HepG2 (cell line): ENCODE data around the gene PRDM7. TPM values are rescaled to one million over a fixed set of nuclear protein-coding genes. Genes with fewer than 3 reads are reported as not detected.
A peak's percentile ranks its signal among the peaks of the same experiment; 100 is the strongest.

Experiments used
- CHD4 ChIP-seq: fragments of 200-600 bp; sonication (generic); IDR thresholded peaks from 2 replicates; pipeline ENCODE4 v1.7.0; 2017; ENCODE audit warnings: mild to moderate bottlenecking, low read length, borderline replicate concordance
- CTCF ChIP-seq: sonication (generic); formaldehyde crosslinking; IDR thresholded peaks from 2 replicates; pipeline ENCODE4 v1.5.0; 2020; ENCODE audit warnings: mild to moderate bottlenecking, missing genetic modification reagents, moderate library complexity
- EZH2 ChIP-seq: conservative IDR thresholded peaks from 2 replicates; pipeline ENCODE4 v1.6.1; 2012; ENCODE audit warnings: mild to moderate bottlenecking, low read depth, low read length, moderate library complexity
- HNRNPL ChIP-seq: fragments of 200-400 bp; formaldehyde crosslinking; IDR thresholded peaks from 2 replicates; pipeline ENCODE4 v1.6.1; 2017; ENCODE audit warnings: mild to moderate bottlenecking, low read depth, low read length
- KMT2B ChIP-seq: IDR thresholded peaks from 2 replicates; pipeline ENCODE4 v1.6.1; 2016; ENCODE audit warnings: missing genetic modification reagents, missing compliant biosample characterization
- PHF8 ChIP-seq: sonication (generic); formaldehyde crosslinking; IDR thresholded peaks from 2 replicates; pipeline ENCODE4 v1.5.0; 2020; ENCODE audit warnings: missing genetic modification reagents
- PRPF4 ChIP-seq: fragments of 200-400 bp; formaldehyde crosslinking; IDR thresholded peaks from 2 replicates; pipeline ENCODE4 v1.6.1; 2016; ENCODE audit warnings: low read length, low read depth; ENCODE audit not compliant: poor library complexity, severe bottlenecking
- SETDB1 ChIP-seq: sonication (generic); formaldehyde crosslinking; IDR thresholded peaks from 2 replicates; pipeline ENCODE4 v1.5.1; 2020; ENCODE audit warnings: missing genetic modification reagents, mild to moderate bottlenecking, borderline replicate concordance
- TFDP1 ChIP-seq: IDR thresholded peaks from 2 replicates; pipeline ENCODE4 v1.6.1; 2016; ENCODE audit warnings: missing compliant biosample characterization, missing genetic modification reagents, borderline replicate concordance
- TRIM22 ChIP-seq: fragments of 450-650 bp; IDR thresholded peaks from 2 replicates; pipeline ENCODE4 v1.6.1; 2017
- ZBTB26 ChIP-seq: IDR thresholded peaks from 2 replicates; pipeline ENCODE4 v1.6.1; 2016; ENCODE audit warnings: missing compliant biosample characterization, missing genetic modification reagents, borderline replicate concordance
- ZBTB4 ChIP-seq: sonication (generic); formaldehyde crosslinking; IDR thresholded peaks from 2 replicates; pipeline ENCODE4 v1.4.0; 2020; ENCODE audit warnings: missing genetic modification reagents, mild to moderate bottlenecking, borderline replicate concordance
- ZFP41 ChIP-seq: sonication (generic); formaldehyde crosslinking; IDR thresholded peaks from 2 replicates; pipeline ENCODE4 v1.4.0; 2020; ENCODE audit warnings: mild to moderate bottlenecking, missing genetic modification reagents, borderline replicate concordance
- ZNF335 ChIP-seq: sonication (generic); formaldehyde crosslinking; IDR thresholded peaks from 2 replicates; pipeline ENCODE4 v1.4.0; 2020; ENCODE audit warnings: missing genetic modification reagents
- ZNF83 ChIP-seq: sonication (generic); formaldehyde crosslinking; IDR thresholded peaks from 2 replicates; pipeline ENCODE4 v1.4.0; 2020; ENCODE audit warnings: missing genetic modification reagents, mild to moderate bottlenecking, borderline replicate concordance
- ZSCAN22 ChIP-seq: sonication (generic); formaldehyde crosslinking; IDR thresholded peaks from 2 replicates; pipeline ENCODE4 v1.4.0; 2020; ENCODE audit warnings: mild to moderate bottlenecking, missing genetic modification reagents
- polyA plus RNA-seq, 8 experiments: library from polyadenylated mRNA; depleted of rRNA in 3 of 8; stranded (reverse) in 7 of 8; unstranded in 1 of 8; fragments of >200 nt; fragmentation: Illumina TruSeq in 4 of 8; extraction: Trizol in 4 of 8; gene quantifications; 2 replicates each; pipeline versions ENCODE4 v1.2.1 to v1.2.3, GENCODE V29; 2011 to 2016; ENCODE audit warnings: low read depth in 4 of 8, missing spikeins in 1 of 8, mixed read lengths in 1 of 8; ENCODE audit not compliant: insufficient read depth in 1 of 8
- total RNA-seq, 5 experiments: library from RNA; depleted of rRNA; stranded (reverse); fragments of >200 nt; fragmentation: Illumina TruSeq; extraction: Trizol; gene quantifications; 2 replicates each; pipeline ENCODE4 v1.2.3, GENCODE V29; 2016; ENCODE audit warnings: low read depth in 1 of 5

The PRDM7 gene
- total and polyA plus RNA-seq, 2 of the 13 experiments (the other 11 are each of a cell fraction or from before 2014, with no cell fraction given), result not detected

GRCh38 chr16:90046971-90047713 lies 30.0 kb downstream of the PRDM7 start (continued):
- no peak for TF ChIP-seq TRIM22
- TF ChIP-seq PRPF4, result no peak
- TF ChIP-seq ZBTB26 (CRISPR knock-in tag), result 0 out of 2 replicates have a peak, but pooled peaks have one; percentile 53
- no peak for TF ChIP-seq KMT2B (CRISPR knock-in tag)
- TF ChIP-seq CHD4, result no peak
- peak; percentile 72 for TF ChIP-seq TFDP1
- TF ChIP-seq ZNF83 (CRISPR knock-in tag), result no peak; the same call in 1 of the 2 replicates
- TF ChIP-seq ZBTB4 (CRISPR knock-in tag), result no peak
- peak; percentile 63; the same call in 1 of the 2 replicates for TF ChIP-seq PHF8 (CRISPR knock-in tag)
- TF ChIP-seq SETDB1 (CRISPR knock-in tag), result no peak
- peak; percentile 93; the same call in 1 of the 2 replicates for TF ChIP-seq HNRNPL
- TF ChIP-seq ZFP41 (CRISPR knock-in tag), result no peak
- peak; percentile 27 for TF ChIP-seq CTCF (CRISPR knock-in tag)
- TF ChIP-seq ZNF335 (CRISPR knock-in tag), result no peak
- no peak for TF ChIP-seq ZSCAN22
- no peak for TF ChIP-seq EZH2
